NT2/D1 (cell line): Measurements from ENCODE around the gene HAND2.

Experiments used
- DNase-seq: peaks from one replicate; pipeline ENCODE4 v3.0.0-alpha.2; 2011; ENCODE audit warnings: low read depth, low spot score
- H3K27me3 ChIP-seq: 2 replicates; pipeline ENCODE4 v1.6.0; 2011; ENCODE audit warnings: mild to moderate bottlenecking; ENCODE audit not compliant: insufficient read length, insufficient read depth
- H3K36me3 ChIP-seq: 2 replicates; pipeline ENCODE4 v1.6.1; 2011; ENCODE audit warnings: mild to moderate bottlenecking, low read length, mixed read lengths; ENCODE audit not compliant: insufficient read depth, insufficient read length
- H3K4me1 ChIP-seq: 2 replicates; pipeline ENCODE4 v1.5.1; 2011; ENCODE audit not compliant: insufficient read depth, insufficient read length
- H3K4me3 ChIP-seq: 2 replicates; pipeline ENCODE4 v1.5.1; 2011; ENCODE audit warnings: low read depth; ENCODE audit not compliant: insufficient read length
- H3K9ac ChIP-seq: 2 replicates; pipeline ENCODE4 v1.6.0; 2011; ENCODE audit warnings: low read depth; ENCODE audit not compliant: insufficient read length
- H3K9me3 ChIP-seq: 2 replicates; pipeline ENCODE4 v1.5.1; 2011; ENCODE audit warnings: mild to moderate bottlenecking, low read length; ENCODE audit not compliant: insufficient read depth
- SUZ12 ChIP-seq: IDR thresholded peaks from 2 replicates; pipeline ENCODE4 v1.6.1; 2011; ENCODE audit not compliant: insufficient read length, insufficient read depth; ENCODE audit errors: extremely low read depth
- YY1 ChIP-seq: IDR thresholded peaks from 2 replicates; pipeline ENCODE4 v1.6.1; 2011; ENCODE audit not compliant: insufficient read length, insufficient read depth
- ZNF274 ChIP-seq: IDR thresholded peaks from 2 replicates; pipeline ENCODE4 v1.6.1; 2011; ENCODE audit warnings: mild to moderate bottlenecking, low read depth, low read length

HAND2 gene

DNA sequence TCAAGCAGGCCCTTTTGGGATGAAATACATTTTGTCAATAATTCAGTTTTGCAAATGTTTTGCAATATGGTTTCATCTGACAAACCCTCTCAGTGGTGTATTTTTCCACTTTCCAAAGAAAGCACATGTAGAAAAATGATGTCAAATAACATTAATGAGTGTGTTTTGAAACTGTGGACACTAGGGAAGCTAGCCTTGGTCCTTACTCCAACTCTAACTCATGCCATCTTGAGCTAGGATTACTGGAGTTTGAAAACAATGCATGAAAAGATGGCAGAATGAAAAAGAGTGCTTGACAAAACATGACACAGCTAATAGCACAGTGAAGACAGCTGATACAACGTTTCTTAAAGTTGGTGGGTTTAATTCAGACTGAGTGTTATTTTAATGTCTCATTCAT lies 41.4 kb downstream of the HAND2 start:
- Histone ChIP-seq H3K9ac (no peak overlapping the region), H3K36me3 (no peaks in the 10 kb centered on the region), H3K9me3 (no peaks in the 10 kb centered on the region), H3K27me3 (peaks cover 13% of the 10 kb centered on the region), H3K4me3 (no peak overlapping the region), H3K4me1 (no peaks in the 10 kb centered on the region)
- no peak for TF ChIP-seq YY1
- no peak for TF ChIP-seq SUZ12
- no peak for TF ChIP-seq ZNF274
- no peak for DNase-seq

DNA sequence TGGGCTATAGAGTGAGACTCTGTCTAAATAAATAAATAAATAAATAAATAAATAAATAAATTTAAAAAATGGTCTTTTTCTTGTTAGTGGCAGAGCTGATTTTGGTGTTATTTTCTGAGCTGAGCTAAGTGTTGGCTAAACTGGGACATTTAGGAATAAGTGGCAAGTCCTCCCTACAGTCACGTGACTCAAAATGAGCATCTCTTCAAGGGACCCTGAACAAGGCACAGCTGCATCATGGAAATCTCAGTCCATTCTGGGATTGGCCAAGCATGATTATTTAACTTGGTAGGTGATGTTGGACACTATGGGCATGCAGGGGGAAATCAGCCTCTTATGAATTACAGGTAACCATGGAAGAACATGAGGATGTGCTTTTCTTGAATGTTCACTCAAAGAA lies 42.0 kb downstream of the HAND2 start:
- H3K4me3 ChIP-seq = no peak overlapping the region
- no peaks in the 10 kb centered on the region for H3K36me3 ChIP-seq
- no peaks in the 10 kb centered on the region for H3K4me1 ChIP-seq
- no peak for DNase-seq
- no peak overlapping the region for H3K9ac ChIP-seq
- no peak for TF ChIP-seq YY1
- TF ChIP-seq SUZ12 = no peak
- TF ChIP-seq ZNF274 = no peak
- H3K9me3 ChIP-seq = no peaks in the 10 kb centered on the region
- peaks cover 8% of the 10 kb centered on the region for H3K27me3 ChIP-seq

DNA sequence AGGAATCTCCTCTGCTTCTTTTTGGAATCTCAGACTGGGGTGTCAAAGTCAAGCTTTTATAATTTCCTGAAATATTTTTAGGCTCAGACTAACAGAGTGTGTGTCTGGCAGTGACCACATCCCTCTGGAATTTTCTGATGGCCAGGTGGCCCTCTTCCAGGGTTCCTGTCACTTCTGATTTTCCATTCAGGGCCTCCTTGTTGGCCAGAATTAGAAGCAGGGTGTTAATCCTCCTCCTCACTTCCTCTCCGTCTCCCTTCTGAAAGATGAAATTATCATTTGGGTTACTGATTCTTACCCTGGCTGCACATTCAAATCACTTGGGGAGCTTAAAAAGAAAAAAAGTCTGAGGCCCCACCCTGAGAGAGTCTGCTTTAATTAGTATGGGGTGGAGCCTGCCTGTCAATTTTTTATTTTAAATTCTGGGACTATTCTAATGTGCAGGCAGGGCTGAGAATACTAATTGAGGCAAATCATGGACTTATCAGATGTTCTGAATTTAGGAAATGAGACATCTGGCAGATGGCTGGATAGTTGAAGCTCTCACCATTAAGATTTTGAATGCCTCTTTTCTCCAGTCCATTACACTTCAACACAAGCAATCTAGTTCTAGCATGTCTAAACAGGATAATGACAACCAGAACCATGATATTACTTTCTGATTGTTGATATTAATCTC lies 43.2 kb downstream of the HAND2 start:
- Histone ChIP-seq H3K36me3 (no peaks in the 10 kb centered on the region), H3K9ac (no peak overlapping the region), H3K9me3 (no peaks in the 10 kb centered on the region), H3K4me1 (no peaks in the 10 kb centered on the region), H3K4me3 (no peak overlapping the region), H3K27me3 (no peaks in the 10 kb centered on the region)
- DNase-seq = no peak
- TF ChIP-seq YY1 (no peak), SUZ12 (no peak), ZNF274 (no peak)

DNA sequence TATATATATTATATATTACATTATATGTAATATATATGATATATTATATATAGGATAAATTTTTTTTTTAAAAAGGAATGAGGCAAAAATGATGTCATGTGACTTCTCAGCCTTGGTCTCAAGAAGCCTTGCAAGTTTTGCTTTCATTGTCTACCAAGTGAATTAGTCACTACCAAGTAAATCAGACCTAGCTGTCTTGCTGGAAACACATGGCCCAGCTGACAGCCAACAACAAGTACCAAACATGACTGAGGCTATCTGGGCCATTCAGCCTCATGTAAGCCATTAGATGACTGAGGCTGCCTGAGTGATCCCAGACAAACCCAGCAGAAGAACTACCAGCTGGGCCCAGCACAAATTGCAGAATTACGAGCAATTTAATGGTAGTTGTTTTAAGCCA lies 44.9 kb downstream of the HAND2 start:
- Histone ChIP-seq H3K27me3 (no peaks in the 10 kb centered on the region), H3K9me3 (no peaks in the 10 kb centered on the region), H3K4me1 (no peaks in the 10 kb centered on the region), H3K36me3 (no peaks in the 10 kb centered on the region), H3K9ac (no peak overlapping the region), H3K4me3 (no peak overlapping the region)
- no peak for TF ChIP-seq SUZ12
- TF ChIP-seq YY1 = no peak
- TF ChIP-seq ZNF274 = no peak
- DNase-seq = no peak

DNA sequence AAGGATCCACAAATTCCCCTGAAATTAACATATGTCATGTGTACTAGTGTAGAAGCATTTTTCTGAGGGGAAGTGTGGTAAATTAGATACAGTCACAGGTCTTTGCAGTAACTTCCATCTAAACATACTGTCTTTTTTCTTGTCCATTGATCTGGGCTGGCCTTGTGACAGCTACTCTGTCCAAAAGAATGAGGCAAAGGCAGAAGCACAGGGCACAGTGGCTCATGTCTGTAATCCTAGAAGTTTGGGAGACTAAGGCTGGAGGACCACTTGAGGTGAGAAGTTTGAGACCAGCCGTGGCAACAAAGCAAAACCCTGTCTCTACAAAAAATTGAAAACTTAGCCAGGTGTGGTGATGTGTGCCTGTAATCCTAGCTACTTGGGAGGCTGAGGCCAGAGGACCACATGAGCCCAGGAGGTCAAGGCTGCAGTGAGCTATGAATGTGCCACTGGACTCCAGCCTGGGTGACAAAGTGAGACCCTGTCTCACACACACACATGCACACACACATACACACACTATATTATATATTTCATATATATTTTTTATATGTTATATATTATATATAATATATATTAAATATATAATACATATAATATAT lies 47.6 kb downstream of the HAND2 start:
- H3K4me3 ChIP-seq = no peak overlapping the region
- no peaks in the 10 kb centered on the region for H3K9me3 ChIP-seq
- no peaks in the 10 kb centered on the region for H3K27me3 ChIP-seq
- H3K9ac ChIP-seq = no peak overlapping the region
- no peak for TF ChIP-seq YY1
- no peak for TF ChIP-seq SUZ12
- no peak for TF ChIP-seq ZNF274
- no peaks in the 10 kb centered on the region for H3K4me1 ChIP-seq
- no peaks in the 10 kb centered on the region for H3K36me3 ChIP-seq
- no peak for DNase-seq

DNA sequence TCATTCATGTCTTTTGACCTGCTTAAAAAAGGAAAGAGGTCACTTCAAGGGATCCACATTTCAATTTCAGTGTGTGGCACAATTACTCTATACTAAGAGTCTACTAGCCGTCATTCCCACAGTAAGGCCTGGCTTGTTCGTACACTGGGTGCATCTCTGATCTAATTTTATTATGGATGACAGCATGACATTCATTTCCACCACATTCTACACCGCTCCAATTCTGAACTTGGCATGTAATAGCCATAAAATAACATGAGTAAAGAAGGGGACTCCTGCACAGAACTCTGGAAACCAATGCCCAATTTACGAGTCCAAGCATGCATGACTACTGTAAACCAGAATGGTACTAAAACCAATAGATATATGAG lies 51.1 kb downstream of the HAND2 start:
- DNase-seq = no peak
- no peaks in the 10 kb centered on the region for H3K9me3 ChIP-seq

DNA sequence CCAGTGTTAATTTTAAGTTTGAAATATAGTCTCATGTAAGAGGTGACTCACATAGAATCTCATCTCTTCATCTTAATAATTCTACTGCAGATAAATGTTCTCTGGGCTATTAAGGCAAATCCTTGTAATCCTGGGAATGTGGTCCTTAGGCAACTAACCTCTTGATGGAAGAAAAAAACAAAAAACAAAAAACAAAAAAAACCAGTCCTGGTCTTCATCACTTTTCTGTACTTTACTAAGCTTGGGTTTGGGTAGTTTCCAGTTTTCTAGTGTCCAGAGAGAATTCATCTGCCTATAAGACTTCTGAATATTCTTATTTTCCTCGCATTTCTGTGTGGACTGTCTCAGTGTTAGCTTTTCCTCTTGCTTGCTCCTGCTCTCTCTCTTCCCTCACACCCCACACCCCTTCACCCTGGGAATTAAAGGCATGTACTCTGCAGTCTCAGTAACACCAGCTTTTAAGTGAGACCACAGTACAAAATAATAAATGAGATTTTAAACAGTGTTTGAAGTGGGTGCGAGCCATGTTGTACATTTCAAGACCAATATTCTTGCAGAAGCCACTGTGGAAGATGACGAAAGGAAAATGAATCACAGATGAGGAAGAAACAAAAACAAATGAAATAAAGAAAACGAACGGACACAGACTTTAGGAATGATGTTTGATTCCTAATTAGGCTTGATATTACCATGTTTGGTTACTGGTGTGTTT lies 51.7 kb downstream of the HAND2 start:
- DNase-seq = no peak
- Histone ChIP-seq H3K9me3 (no peaks in the 10 kb centered on the region), H3K9ac (no peak overlapping the region), H3K36me3 (no peaks in the 10 kb centered on the region), H3K27me3 (no peaks in the 10 kb centered on the region), H3K4me3 (no peak overlapping the region), H3K4me1 (no peaks in the 10 kb centered on the region)
- TF ChIP-seq ZNF274 (no peak), SUZ12 (no peak), YY1 (no peak)

More for the DNA sequence above, 51.1 kb downstream of the HAND2 start:
- H3K4me1 ChIP-seq = no peaks in the 10 kb centered on the region
- no peaks in the 10 kb centered on the region for H3K27me3 ChIP-seq
- H3K9ac ChIP-seq = no peak overlapping the region
- TF ChIP-seq ZNF274 (no peak), SUZ12 (no peak), YY1 (no peak)
- no peaks in the 10 kb centered on the region for H3K36me3 ChIP-seq
- no peak overlapping the region for H3K4me3 ChIP-seq
